Measurements from ENCODE around the gene KANSL1. TPM values are rescaled to one million over a fixed set of nuclear protein-coding genes. Genes with fewer than 3 reads are reported as not detected.

The KANSL1 gene
- total RNA-seq, 1 experiment from 2014 or later, result 83.0 TPM

GRCh38 chr17:46013502-46014165 is 179.6 kb downstream of the KANSL1 start:
- Histone ChIP-seq H3K4me3 (ENCODE audit: low read depth, low read length) (no peak overlapping the region), H3K9me3 (no peaks in the 10 kb centered on the region), H3K27me3 (replicated peaks; ENCODE audit: control insufficient read depth, insufficient read depth, low read length) (no peaks in the 10 kb centered on the region), H3K4me1 (no peaks in the 10 kb centered on the region), H3K36me3 (ENCODE audit: control insufficient read depth, insufficient read depth, low read length) (peaks cover under 1% of the 10 kb centered on the region; the same call in 1 of the 2 replicates)
- ChIA-PET CTCF (no interaction called here), POLR2A (interaction anchor here (0.5 kb wide), 1 partner anchor 64 kb away, joined by 3 read pairs; no protein-coding TSS in a partner anchor)
- no peaks in the 10 kb centered on the region for H3K36me3 Mint-ChIP-seq (ENCODE audit: insufficient read depth, unreplicated experiment)
- BruUV-seq (replicated peaks), result no TSS peak
- intact Hi-C loops (cut with micrococcal nuclease; ENCODE audit: unreplicated experiment), result no loop called here
- no peaks in the 10 kb centered on the region for H3K9me3 Mint-ChIP-seq (ENCODE audit: unreplicated experiment)
- DNase-seq, result no peak
- TF ChIP-seq CTCF (IDR thresholded peaks at IDR 0.05; ENCODE audit: insufficient read depth in 1 of 2, low read depth in 1 of 2, low read length in 1 of 2, severe bottlenecking in 1 of 2, unreplicated experiment in 1 of 2), result no peak
- H3K27me3 Mint-ChIP-seq (ENCODE audit: insufficient read depth, unreplicated experiment), result no peaks in the 10 kb centered on the region
- H3K4me1 Mint-ChIP-seq (ENCODE audit: low read depth, unreplicated experiment), result no peaks in the 10 kb centered on the region
- H3K4me3 Mint-ChIP-seq (ENCODE audit: unreplicated experiment), result no peak overlapping the region
- no peak overlapping the region for H3K27ac Mint-ChIP-seq (ENCODE audit: unreplicated experiment)

- Histone ChIP-seq H3K36me3 (ENCODE audit: control insufficient read depth, insufficient read depth, low read length) (no peaks in the 10 kb centered on the region), H3K4me3 (ENCODE audit: low read depth, low read length) (no peak overlapping the region), H3K4me1 (no peaks in the 10 kb centered on the region), H3K9me3 (no peaks in the 10 kb centered on the region), H3K27me3 (replicated peaks; ENCODE audit: control insufficient read depth, insufficient read depth, low read length) (no peaks in the 10 kb centered on the region)
- no peak for DNase-seq
- intact Hi-C loops (cut with micrococcal nuclease; ENCODE audit: unreplicated experiment), result no loop called here
- Mint-ChIP-seq H3K27me3 (ENCODE audit: insufficient read depth, unreplicated experiment) (no peaks in the 10 kb centered on the region), H3K4me3 (ENCODE audit: unreplicated experiment) (no peak overlapping the region), H3K9me3 (ENCODE audit: unreplicated experiment) (no peaks in the 10 kb centered on the region), H3K27ac (ENCODE audit: unreplicated experiment) (no peak overlapping the region), H3K36me3 (ENCODE audit: insufficient read depth, unreplicated experiment) (no peaks in the 10 kb centered on the region), H3K4me1 (ENCODE audit: low read depth, unreplicated experiment) (no peaks in the 10 kb centered on the region)
- CTCF ChIA-PET, result no interaction called here
- no TSS peak for BruUV-seq (replicated peaks)
- TF ChIP-seq CTCF (IDR thresholded peaks at IDR 0.05; ENCODE audit: insufficient read depth in 1 of 2, low read depth in 1 of 2, low read length in 1 of 2, severe bottlenecking in 1 of 2, unreplicated experiment in 1 of 2), result no peak
- POLR2A ChIA-PET, result interaction anchor here (0.5 kb wide), 1 partner anchor 64 kb away, joined by 3 read pairs; no protein-coding TSS in a partner anchor
These were observed 180.1 kb downstream of the KANSL1 start for GRCh38 chr17:46013127-46013501.

- no TSS peak for BruUV-seq (replicated peaks)
- Mint-ChIP-seq H3K27ac (ENCODE audit: unreplicated experiment) (no peak overlapping the region), H3K9me3 (ENCODE audit: unreplicated experiment) (no peaks in the 10 kb centered on the region), H3K4me3 (ENCODE audit: unreplicated experiment) (no peak overlapping the region), H3K27me3 (ENCODE audit: insufficient read depth, unreplicated experiment) (no peaks in the 10 kb centered on the region), H3K36me3 (ENCODE audit: insufficient read depth, unreplicated experiment) (no peaks in the 10 kb centered on the region), H3K4me1 (ENCODE audit: low read depth, unreplicated experiment) (no peaks in the 10 kb centered on the region)
- CTCF ChIA-PET, result no interaction called here
- H3K27me3 ChIP-seq (replicated peaks; ENCODE audit: control insufficient read depth, insufficient read depth, low read length), result no peaks in the 10 kb centered on the region
- no peaks in the 10 kb centered on the region for H3K36me3 ChIP-seq (ENCODE audit: control insufficient read depth, insufficient read depth, low read length)
- TF ChIP-seq CTCF (IDR thresholded peaks at IDR 0.05; ENCODE audit: insufficient read depth in 1 of 2, low read depth in 1 of 2, low read length in 1 of 2, severe bottlenecking in 1 of 2, unreplicated experiment in 1 of 2), result no peak
- H3K4me1 ChIP-seq, result no peaks in the 10 kb centered on the region
- no peak for DNase-seq
- H3K9me3 ChIP-seq, result no peaks in the 10 kb centered on the region
- intact Hi-C loops (cut with micrococcal nuclease; ENCODE audit: unreplicated experiment), result no loop called here
- H3K4me3 ChIP-seq (ENCODE audit: low read depth, low read length), result no peak overlapping the region
- POLR2A ChIA-PET, result no interaction called here
These were observed 180.6 kb downstream of the KANSL1 start for GRCh38 chr17:46012506-46013079.
